HG02763 (cell line): ENCODE measurements around the gene SRCIN1.
"Not testable (repeated sequence)": the region's sequence is repeated elsewhere in the genome, so short reads cannot be mapped to it uniquely, and the experiment has no call there.

ENCODE experiments used
- ATAC-seq: cut with Tn5 transposase; IDR thresholded peaks from one replicate; pipeline ENCODE4 v1.9.1; 2021; ENCODE audit warnings: mild to moderate bottlenecking, moderate library complexity; ENCODE audit not compliant: unreplicated experiment

Gene SRCIN1, protein sequence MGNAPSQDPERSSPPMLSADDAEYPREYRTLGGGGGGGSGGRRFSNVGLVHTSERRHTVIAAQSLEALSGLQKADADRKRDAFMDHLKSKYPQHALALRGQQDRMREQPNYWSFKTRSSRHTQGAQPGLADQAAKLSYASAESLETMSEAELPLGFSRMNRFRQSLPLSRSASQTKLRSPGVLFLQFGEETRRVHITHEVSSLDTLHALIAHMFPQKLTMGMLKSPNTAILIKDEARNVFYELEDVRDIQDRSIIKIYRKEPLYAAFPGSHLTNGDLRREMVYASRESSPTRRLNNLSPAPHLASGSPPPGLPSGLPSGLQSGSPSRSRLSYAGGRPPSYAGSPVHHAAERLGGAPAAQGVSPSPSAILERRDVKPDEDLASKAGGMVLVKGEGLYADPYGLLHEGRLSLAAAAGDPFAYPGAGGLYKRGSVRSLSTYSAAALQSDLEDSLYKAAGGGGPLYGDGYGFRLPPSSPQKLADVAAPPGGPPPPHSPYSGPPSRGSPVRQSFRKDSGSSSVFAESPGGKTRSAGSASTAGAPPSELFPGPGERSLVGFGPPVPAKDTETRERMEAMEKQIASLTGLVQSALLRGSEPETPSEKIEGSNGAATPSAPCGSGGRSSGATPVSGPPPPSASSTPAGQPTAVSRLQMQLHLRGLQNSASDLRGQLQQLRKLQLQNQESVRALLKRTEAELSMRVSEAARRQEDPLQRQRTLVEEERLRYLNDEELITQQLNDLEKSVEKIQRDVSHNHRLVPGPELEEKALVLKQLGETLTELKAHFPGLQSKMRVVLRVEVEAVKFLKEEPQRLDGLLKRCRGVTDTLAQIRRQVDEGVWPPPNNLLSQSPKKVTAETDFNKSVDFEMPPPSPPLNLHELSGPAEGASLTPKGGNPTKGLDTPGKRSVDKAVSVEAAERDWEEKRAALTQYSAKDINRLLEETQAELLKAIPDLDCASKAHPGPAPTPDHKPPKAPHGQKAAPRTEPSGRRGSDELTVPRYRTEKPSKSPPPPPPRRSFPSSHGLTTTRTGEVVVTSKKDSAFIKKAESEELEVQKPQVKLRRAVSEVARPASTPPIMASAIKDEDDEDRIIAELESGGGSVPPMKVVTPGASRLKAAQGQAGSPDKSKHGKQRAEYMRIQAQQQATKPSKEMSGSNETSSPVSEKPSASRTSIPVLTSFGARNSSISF

DNA sequence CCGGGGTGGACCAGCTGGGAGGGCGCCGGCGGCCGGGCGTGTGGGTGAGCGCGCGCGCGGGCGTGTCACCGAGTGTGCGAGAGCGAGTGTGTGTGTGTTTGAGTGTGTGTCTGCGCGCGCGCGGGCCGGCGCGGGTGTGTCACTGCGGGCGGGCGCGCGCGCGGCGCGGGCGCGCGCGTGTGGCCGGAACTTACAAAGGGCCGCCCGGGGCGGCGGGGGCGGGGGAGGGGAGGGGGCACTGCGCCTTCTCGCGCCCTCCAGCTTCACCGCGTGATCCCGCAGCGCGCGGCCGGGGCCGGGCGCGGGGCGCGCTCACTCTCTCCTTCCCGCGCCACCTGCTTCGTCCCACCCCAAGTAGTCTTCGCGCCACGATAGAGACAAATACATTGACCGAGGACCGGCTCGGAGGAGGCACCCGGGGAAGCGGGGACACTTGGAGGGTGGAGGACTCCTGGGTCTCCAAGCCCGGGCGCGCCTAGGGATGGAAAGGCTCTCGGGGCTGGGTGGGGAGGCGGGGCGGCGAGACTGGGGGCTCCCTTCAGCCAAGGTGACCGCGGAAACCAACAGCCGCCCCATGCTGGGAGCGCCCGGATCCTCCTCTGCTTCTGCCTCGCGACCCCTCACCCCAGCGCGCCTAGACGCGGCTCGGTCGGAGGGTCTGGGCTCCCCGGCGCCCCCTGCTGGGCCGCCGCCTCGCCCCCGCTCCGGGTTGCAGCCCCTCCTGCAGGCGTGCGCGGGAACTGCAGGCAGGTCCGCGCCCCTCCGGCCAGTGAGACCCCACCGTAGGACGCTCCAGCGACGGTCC is at the start of gene SRCIN1:
TSS of gene SRCIN1 (minus strand) at position 112 of the 805 bp plus-strand sequence. CDS start 247 bp downstream, outside the sequence.
- no peak for ATAC-seq

DNA sequence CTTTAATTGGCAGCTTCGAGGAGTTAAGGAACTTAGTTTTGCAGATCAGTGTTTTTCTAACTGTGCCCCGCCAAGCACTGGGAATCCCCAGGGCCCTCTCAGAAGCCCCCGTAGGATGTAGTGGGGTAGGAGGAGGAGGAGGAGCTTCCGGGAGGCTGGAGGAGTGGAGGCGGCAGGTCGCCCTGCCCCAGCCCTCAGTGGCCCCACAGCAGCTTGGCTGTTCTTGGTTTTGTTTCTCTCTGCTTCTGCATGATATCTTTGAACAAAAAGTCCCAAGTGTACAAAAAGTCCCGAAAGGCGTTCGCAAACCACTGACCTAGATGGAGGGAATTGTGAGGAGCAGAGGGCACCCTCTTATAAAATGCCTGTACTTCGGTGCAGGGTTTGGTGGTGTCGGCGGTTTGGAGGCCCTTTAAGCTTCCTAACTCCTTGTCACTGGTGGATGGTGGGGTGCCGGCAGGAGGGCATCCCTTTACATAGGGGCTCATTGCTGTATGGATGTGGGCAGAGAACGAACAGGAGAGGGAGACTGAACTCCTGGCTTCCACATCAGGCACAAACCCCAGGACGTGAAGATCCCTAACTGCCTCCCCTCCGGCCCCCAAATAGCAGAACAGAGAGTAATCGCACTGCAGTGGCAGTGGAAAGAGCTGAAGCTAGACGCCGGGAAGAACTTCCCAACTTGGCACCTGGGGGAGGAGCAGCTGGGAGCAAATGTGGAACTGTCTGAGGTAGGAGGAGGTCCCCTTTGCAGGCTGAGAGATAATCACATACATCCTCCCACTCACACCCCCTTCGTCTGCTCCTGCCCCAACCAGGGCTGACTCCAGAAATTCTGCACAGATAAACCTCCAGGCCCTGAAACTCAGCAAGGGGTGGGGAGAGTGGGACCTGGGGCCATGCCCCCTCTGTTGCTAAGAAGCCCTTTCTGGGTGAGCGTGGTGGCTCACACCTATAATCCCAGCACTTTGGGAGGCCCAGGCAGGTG is 49.0 kb upstream of the SRCIN1 start:
- ATAC-seq = no peak

DNA sequence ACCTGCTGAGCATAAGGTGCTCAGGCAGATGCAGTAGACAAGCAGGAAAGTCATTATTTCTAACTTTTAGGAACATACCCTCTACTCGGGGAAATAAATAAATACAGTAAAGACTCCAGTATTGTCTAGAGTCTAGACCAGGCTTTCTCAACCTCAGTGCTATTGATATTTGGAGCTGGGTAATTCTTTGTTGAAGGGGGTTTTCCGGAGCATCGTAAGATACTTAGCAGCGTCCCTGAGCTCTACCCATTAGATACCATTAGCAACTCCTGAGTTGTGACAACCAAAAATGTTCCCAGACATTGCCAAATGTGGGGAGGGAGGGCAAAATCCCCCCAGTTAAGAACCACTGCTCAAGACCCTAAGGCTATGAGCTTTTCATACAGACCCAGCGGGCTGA is 47.9 kb upstream of the SRCIN1 start:
- no peak for ATAC-seq

DNA sequence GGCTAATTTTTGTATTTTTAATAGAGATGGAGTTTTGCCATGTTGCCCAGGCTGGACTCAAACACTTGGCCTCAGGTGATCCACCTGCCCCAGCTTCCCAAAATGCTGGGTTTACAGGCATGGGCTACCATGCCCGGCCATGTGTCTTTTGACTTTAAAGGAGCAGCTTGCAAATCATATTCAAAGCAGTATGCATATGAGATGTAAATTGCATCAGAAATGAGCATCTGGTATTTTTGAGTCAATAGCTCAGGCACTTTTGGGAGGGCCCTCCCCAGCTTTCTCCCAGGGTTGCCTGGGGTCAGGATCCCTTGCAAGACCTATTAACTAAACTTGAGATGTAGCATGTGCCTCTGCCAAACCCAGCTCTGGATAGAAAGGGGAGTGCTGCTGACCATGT is 47.5 kb upstream of the SRCIN1 start:
- no peak for ATAC-seq

DNA sequence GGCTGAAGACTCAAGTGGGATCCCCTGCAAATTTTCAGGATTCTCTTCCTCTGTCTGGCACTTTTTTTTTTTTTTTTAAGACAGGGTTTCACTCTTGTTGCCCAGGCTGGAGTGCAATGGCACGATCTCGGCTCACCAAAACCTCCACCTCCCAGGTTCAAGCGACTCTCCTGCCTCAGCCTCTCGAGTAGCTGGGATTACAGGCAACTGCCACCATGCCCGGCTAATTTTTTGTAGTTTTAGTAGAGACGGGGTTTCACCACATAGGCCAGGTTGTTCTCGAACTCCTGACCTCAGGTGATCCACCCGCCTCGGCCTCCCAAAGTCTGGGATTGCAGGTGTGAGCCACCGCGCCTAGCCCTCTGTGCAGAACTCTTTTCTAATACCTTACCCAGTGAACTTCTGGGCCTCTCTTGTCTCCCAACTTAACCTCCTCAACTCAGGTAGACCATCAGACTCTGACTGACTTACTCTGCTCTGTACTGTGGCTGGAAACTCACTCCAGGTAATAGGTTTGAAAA is 45.0 kb upstream of the SRCIN1 start:
- ATAC-seq = not testable (repeated sequence)

DNA sequence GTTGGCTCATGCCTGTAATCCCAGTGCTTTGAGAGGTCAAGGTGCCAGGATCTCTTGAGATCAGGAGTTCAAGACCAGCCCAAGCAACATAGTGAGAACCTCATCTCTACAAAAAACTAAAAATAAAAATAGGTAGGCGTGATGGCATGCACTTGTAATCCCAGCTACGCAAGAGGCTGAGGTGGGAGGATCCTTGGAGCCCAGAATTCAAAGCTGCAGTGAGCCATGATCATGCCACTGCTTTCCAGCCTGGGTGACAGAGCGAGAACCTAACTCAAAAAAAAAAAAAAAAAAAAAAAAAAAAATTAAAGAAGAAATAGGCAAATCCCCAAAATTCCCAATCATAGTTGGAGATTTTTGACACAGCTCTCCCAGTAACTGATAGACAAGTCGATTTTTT is 32.2 kb upstream of the SRCIN1 start:
- no peak for ATAC-seq

DNA sequence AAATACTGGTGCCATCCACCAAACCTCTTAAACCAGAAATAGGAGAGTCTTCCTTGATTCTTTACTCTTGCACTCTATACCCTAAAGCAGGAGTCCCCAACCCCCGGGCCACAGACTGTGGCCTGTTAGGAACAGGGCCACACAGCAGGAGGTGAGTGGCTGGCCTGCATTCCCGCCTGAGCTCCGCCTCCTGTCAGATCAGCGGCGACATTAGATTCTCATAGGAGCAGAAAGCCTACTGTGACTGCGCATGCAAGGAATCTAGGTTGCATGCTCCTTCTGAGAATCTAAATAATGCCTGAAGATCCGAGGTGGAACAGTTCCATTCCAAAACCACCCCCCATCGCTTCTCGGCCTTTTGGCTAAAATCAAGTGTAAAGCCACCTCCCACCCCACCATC is 30.3 kb upstream of the SRCIN1 start:
- no peak for ATAC-seq

DNA sequence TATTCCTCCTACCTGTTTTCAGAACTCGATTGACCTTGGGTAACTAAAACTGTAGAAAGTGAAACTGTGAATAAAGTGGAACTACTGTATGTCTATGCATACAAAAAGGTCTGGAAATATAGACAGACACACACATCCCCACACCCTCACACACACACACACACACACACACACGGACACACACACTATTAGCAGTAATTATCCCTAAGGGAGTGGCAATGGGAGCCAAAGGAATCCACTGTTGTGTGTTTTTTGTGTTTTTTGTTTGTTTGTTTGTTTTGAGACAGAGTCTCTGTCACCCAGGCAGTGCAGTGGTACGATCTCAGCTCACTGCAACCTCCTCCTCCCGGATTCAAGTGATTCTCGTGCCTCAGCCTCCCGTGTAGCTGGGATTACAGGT is 26.6 kb upstream of the SRCIN1 start:
- no peak for ATAC-seq

DNA sequence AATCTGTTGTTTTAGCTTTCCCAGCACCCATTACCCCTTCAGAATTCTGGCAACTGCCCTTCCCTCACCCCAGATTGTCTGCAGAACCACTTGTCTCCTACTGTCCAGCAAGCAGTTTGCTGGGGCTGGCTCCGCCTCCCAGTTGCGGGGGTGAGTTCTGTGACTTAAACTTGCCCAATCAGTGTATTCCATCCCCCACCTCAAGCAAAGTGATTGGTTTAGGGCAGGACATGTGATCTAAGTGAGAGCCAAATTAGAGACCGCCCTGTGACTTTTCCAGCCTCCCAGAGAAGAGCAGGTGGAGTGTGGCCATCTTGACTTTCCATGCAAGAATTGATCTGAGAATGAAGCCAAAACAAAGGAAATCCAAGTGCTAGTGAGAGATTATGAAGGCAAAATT is 22.7 kb upstream of the SRCIN1 start:
- ATAC-seq = no peak

DNA sequence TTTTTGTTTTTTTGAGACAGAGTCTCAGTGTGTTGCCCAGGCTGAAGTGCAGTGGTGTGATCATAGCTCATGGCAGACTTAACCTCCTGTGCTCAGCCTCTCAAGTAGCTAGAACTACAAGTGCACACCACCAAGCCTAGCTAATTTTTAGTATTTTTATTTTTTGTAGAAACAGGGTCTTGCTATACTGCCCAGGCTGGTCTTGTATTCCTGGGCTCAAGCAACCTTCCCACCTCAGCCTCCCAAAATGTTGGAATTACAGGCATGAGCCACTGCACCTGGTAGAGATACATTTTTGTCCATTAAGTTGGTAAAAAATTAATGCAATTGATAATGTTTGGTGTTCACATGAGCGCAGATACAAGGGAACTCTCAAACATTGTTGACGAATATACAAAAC is 22.2 kb upstream of the SRCIN1 start:
- ATAC-seq = no peak

DNA sequence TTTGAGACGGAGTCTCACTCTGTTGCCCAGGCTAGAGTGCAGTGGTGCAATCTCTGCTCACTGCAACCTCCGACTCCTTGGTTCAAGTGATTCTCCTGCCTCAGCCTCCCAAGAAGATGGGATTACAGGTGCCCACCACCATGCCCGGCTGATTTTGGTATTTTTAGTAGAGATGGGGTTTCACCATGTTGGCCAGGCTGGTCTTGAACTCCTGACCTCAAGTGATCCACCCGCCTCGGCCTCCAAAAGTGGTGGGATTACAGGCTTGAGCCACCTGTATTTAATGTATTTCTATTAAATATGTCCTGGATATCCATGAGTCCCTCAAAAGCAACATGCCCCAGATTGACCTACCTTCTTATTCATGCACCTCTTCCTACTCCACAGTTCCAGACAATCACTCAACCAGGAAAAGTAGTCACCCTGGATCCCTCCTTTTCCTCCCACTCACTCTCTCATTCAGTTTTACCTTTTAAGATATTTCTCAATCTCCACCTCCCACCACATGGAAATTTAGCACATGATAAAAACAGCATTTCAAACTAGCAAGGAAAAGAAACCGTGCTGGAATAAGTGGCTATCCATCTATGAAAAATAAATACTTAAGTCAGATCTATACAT is 21.0 kb upstream of the SRCIN1 start:
- ATAC-seq = not testable (repeated sequence)

DNA sequence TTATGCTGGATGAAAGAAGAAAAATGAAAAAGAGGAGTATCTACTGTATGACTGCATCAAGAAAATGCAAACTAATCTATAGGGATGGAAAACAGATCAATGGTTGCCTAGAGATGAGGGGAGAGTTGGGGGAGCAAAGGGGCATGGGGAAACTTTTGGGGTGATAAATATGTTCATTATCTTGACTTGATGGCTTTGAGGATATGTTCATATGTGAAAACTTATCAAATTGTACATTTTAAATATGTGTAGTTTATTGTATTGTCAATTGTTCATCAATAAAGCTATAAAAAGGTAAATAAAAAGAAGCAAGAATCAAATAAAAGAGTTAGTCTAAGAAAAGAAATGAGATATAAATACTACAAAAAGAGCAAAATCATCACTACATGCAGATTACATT is 19.7 kb upstream of the SRCIN1 start:
- no peak for ATAC-seq

DNA sequence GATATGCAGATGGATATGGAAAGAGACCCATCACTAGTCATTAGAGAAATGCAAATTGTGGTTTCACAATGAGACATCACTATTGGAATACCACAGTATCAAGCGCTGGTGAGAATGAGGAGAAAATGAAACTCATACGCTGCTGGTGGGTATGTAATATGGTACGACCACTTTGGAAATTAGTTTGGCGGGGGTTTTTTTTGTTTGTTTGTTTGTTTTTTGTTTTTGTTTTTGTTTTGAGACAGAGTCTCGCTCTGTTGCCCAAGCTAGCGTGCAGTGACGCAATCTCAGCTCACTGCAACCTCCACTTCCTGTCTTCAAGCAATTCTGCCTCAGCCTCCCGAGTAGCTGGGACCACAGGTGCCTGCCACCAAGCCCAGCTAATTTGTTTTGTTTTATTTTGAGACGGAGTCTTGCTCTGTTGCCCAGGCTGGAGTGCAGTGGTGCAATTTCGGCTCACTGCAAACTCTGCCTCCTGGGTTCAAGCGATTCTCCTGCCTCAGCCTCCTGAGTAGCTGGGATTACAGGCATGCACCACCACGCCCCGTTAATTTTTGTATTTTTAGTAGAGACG is 19.1 kb upstream of the SRCIN1 start:
- ATAC-seq = peak; percentile 61

DNA sequence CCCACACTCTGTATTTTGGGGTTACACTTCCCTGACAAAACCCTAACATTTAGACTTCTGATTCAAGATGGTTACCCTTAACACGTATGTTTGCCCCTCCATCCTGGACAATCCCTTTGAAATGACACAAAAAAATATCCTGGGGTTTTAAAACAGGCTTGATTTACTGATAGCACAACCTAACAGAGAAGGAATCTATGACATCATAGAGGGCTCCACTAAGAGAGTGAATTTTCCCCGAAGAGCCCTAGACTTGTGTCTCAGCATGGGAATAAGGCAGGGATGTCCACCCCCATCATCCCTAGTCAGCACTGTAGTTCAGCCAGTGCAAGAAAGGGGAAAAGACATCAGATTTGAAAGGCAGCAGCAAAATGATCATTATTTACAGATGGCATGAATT is 15.8 kb upstream of the SRCIN1 start:
- no peak for ATAC-seq

DNA sequence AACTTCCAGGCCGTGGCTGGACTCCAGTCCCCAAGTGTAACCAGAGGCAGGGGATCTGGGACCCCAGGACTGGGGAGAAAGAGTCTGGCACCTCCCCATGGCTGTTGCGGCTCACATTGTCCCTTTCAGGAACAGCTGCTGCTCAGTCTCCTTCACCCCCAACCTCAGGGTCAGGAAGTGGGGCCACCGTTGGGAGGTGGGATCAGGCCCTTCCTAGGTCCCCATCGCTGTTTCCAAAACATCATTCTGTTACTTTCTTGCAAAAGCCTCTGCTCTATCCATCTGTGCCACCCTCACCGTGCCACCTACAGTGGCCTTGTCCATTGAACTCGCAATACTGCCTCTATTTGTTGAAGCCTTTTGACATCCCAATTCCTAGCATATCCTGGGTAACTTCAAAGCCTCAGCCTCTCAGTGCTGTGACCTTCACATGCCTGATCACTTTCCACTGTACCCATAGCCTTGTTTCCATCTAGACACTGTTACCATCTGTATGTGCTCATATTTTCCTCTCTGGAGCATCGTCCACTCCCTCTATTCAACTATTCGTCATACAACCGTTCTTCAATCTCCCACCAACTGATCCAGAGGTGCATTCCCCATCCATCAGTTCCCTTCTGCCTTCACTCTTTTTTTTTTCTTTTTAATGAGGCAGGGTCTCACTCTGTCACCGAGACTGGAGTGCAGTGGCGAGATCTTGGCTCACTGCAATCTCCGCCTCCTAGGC is 15.0 kb upstream of the SRCIN1 start:
- no peak for ATAC-seq

DNA sequence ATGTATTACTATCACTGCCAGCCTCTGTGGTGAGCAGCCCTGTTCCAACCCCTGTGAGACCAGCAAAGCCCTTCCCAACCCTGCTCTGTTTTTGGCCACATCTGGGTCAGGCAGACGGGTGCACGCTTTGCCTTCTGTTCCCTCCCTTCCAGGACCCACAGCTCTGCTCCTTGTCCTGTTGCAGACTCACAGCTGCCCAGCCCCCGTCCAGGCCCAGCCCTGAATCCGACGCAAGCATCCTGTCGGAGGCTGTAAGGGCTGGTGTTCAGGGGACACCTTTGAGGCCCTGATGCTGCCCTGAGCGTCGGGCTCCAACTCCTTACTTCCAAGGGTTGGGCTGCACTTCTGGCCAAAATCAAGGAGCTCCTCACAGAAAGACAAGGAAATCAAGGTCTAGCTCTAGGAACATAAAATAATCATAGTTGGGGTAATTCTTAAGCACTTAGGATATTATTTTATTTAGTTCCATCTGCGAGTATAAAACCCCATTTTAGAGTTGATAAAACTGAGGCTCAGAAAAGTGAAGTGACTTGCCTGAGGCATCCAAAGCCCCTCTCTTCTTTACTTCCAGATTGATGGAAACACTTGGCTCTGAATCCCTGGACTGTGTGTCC is 14.3 kb upstream of the SRCIN1 start:
- no peak for ATAC-seq

DNA sequence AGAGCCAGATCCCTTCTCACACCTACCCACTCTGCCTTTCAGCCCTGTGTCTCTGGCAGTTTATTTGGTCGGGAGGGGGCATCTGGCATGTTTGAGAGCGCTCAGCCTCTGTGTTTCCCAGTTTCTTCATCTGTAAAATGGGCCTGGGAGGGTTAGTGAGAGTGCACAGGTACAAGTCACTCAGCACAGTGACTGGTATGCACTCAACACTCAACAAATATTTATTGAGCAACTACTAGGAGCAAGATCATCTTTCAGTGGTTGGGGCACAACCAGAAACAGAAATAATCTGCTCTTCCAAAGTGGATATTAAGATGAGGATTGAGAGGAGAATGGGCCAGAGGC is 13.7 kb upstream of the SRCIN1 start:
- no peak for ATAC-seq
